Erythroblast (primary cell): Measurements from ENCODE around the gene ARHGEF10L.

Experiments used
- GATA1 ChIP-seq: IDR thresholded peaks from 2 replicates; pipeline ENCODE4 v1.6.1; 2011; ENCODE audit warnings: low read depth, mild to moderate bottlenecking, control low read depth, low read length, moderate library complexity
- POLR2A ChIP-seq: IDR thresholded peaks from 2 replicates; pipeline ENCODE4 v1.6.1; 2011; ENCODE audit warnings: mild to moderate bottlenecking, low read length

- no peak for TF ChIP-seq POLR2A
- no peak for TF ChIP-seq GATA1
These were observed 930 bp downstream of the ARHGEF10L start for GRCh38 chr1:17540255-17541001.
